GM23338 (cell line): ENCODE data around the gene ATP23. TPM values are rescaled to one million over a fixed set of nuclear protein-coding genes. Genes with fewer than 3 reads are reported as not detected.

Experiments used
- ATAC-seq: fragments of 200-7000 bp; cut with Tn5 transposase; 3 replicates; pipeline ENCODE4 v1.9.1; 2020
- DNase-seq: peaks from one replicate; pipeline ENCODE4 v3.0.0-alpha.2; 2015; ENCODE audit warnings: low spot score
- H2AFZ ChIP-seq: fragments of 200-600 bp; sonication (generic); 2 replicates; pipeline ENCODE4 v1.8.0; 2016; ENCODE audit warnings: antibody characterized with exemption, mild to moderate bottlenecking, moderate library complexity
- H3F3A ChIP-seq: fragments of 200-600 bp; sonication (generic); replicated peaks from 2 replicates; pipeline ENCODE4 v1.8.0; 2017; ENCODE audit warnings: antibody characterized with exemption, mixed run types, low read depth
- H3K27ac ChIP-seq: fragments of 200-600 bp; sonication (generic); 2 replicates; pipeline ENCODE4 v1.6.1; 2016; ENCODE audit warnings: low read depth
- H3K27me3 ChIP-seq: fragments of 200-600 bp; sonication (generic); 2 replicates; pipeline ENCODE4 v1.8.0; 2016; ENCODE audit warnings: mild to moderate bottlenecking, mixed run types, moderate library complexity; ENCODE audit not compliant: insufficient read depth
- H3K36me3 ChIP-seq: fragments of 200-600 bp; sonication (generic); 2 replicates; pipeline ENCODE4 v1.8.0; 2016; ENCODE audit warnings: mild to moderate bottlenecking; ENCODE audit not compliant: insufficient read depth
- H3K4me1 ChIP-seq: fragments of 200-600 bp; sonication (generic); 2 replicates; pipeline ENCODE4 v1.8.0; 2016; ENCODE audit warnings: mild to moderate bottlenecking, moderate library complexity; ENCODE audit not compliant: insufficient read depth
- H3K4me2 ChIP-seq: fragments of 200-600 bp; sonication (generic); 2 replicates; pipeline ENCODE4 v1.7.1; 2017; ENCODE audit warnings: mixed run types
- H3K4me3 ChIP-seq: fragments of 200-600 bp; sonication (generic); 2 replicates; pipeline ENCODE4 v1.6.1; 2016; ENCODE audit warnings: mixed run types
- H3K79me2 ChIP-seq: fragments of 200-600 bp; sonication (generic); replicated peaks from 2 replicates; pipeline ENCODE4 v1.8.0; 2017; ENCODE audit warnings: mild to moderate bottlenecking; ENCODE audit not compliant: insufficient read depth
- H3K9me2 ChIP-seq: fragments of 200-600 bp; sonication (generic); 2 replicates; pipeline ENCODE4 v1.8.0; 2017; ENCODE audit not compliant: insufficient read depth
- H4K20me1 ChIP-seq: fragments of 200-600 bp; sonication (generic); replicated peaks from 2 replicates; pipeline ENCODE4 v1.8.0; 2017; ENCODE audit warnings: mild to moderate bottlenecking; ENCODE audit not compliant: insufficient read depth
- H3K27ac Mint-ChIP-seq: 2 replicates; pipeline ENCODE4 v1.8.0; 2020; ENCODE audit warnings: inconsistent platforms, mild to moderate bottlenecking, moderate library complexity, mixed read lengths
- H3K27me3 Mint-ChIP-seq: 3 replicates; pipeline ENCODE4 v1.8.0; 2022; ENCODE audit warnings: low read depth, mild to moderate bottlenecking, moderate library complexity, mixed read lengths, inconsistent platforms; ENCODE audit not compliant: insufficient read depth, poor library complexity
- H3K36me3 Mint-ChIP-seq: 3 replicates; pipeline ENCODE4 v1.8.0; 2021; ENCODE audit warnings: low read depth, mild to moderate bottlenecking, inconsistent platforms, moderate library complexity, mixed read lengths
- H3K4me1 Mint-ChIP-seq: 3 replicates; pipeline ENCODE4 v1.8.0; 2020; ENCODE audit warnings: mild to moderate bottlenecking, inconsistent platforms, mixed read lengths
- H3K4me3 Mint-ChIP-seq: 3 replicates; pipeline ENCODE4 v1.8.0; 2021; ENCODE audit warnings: moderate library complexity, mild to moderate bottlenecking, inconsistent platforms, mixed read lengths
- H3K9me3 Mint-ChIP-seq: 3 replicates; pipeline ENCODE4 v1.8.0; 2020; ENCODE audit warnings: moderate library complexity, mild to moderate bottlenecking, inconsistent platforms, mixed read lengths
- CREB1 ChIP-seq: fragments of 250-450 bp; sonication (Bioruptor Pico); IDR thresholded peaks from 2 replicates; pipeline ENCODE4 v1.5.0; 2020; ENCODE audit warnings: low read depth, mild to moderate bottlenecking, moderate library complexity
- EZH2 ChIP-seq: fragments of 200-600 bp; sonication (generic); IDR thresholded peaks from one replicate; pipeline ENCODE4 v1.8.0; 2017; ENCODE audit warnings: antibody characterized with exemption, mild to moderate bottlenecking, low read depth; ENCODE audit not compliant: unreplicated experiment
- EZH2phosphoT487 ChIP-seq: fragments of 200-600 bp; sonication (generic); IDR thresholded peaks from one replicate; pipeline ENCODE4 v1.8.1; 2018; ENCODE audit warnings: antibody characterized with exemption; ENCODE audit not compliant: unreplicated experiment
- JUNB ChIP-seq: IDR thresholded peaks from one replicate; pipeline ENCODE4 v1.6.1; 2016; ENCODE audit warnings: antibody characterized with exemption; ENCODE audit not compliant: unreplicated experiment
- NANOG ChIP-seq: IDR thresholded peaks from 2 replicates; pipeline ENCODE4 v1.6.1; 2016; ENCODE audit warnings: antibody characterized with exemption, borderline replicate concordance
- POLR2AphosphoS5 ChIP-seq: IDR thresholded peaks from 2 replicates; pipeline ENCODE4 v1.6.1; 2016; ENCODE audit warnings: antibody characterized with exemption, low read depth
- STAT1 ChIP-seq: IDR thresholded peaks from one replicate; pipeline ENCODE4 v1.6.1; 2016; ENCODE audit warnings: antibody characterized with exemption; ENCODE audit not compliant: unreplicated experiment
- ZNF114 ChIP-seq: fragments of 250-450 bp; sonication (Bioruptor Pico); IDR thresholded peaks from 2 replicates; pipeline ENCODE4 v1.5.0; 2020; ENCODE audit warnings: mild to moderate bottlenecking, moderate library complexity
- ZNF331 ChIP-seq: fragments of 250-450 bp; sonication (Bioruptor Pico); IDR thresholded peaks from 2 replicates; pipeline ENCODE4 v1.5.0; 2020; ENCODE audit warnings: low read depth, mild to moderate bottlenecking, moderate library complexity
- polyA plus RNA-seq: library from polyadenylated mRNA; unstranded; fragments of >200 nt; fragmentation: Nextera tagmentation; extraction: Ambion mirVana; gene quantifications from 2 replicates; pipeline ENCODE4 v1.2.1, GENCODE V29; 2016
- total RNA-seq: library from RNA; depleted of rRNA; stranded (reverse); fragments of >200 nt; shearing (Covaris generic); gene quantifications from 2 replicates; pipeline ENCODE4 v1.2.3, GENCODE V29; 2014
- TF ChIP-seq, protein P1 (sequence below): IDR thresholded peaks from 2 replicates; pipeline ENCODE4 v1.6.1; 2016; ENCODE audit warnings: antibody characterized with exemption
- TF ChIP-seq, protein P2 (sequence below): fragments of 250-450 bp; sonication (Bioruptor Pico); IDR thresholded peaks from 2 replicates; pipeline ENCODE4 v1.5.0; 2020; ENCODE audit warnings: mild to moderate bottlenecking, moderate library complexity
- TF ChIP-seq, protein P3 (sequence below), 2 experiments: fragments of 200-600 bp in 1 of 2; sonication (generic) in 1 of 2; conservative IDR thresholded peaks; 2 replicates each; pipeline versions ENCODE4 v1.5.1 to v1.6.1; 2016 to 2017; ENCODE audit warnings: antibody characterized with exemption in 2 of 2, low read depth in 2 of 2, mild to moderate bottlenecking in 2 of 2, moderate library complexity in 1 of 2
- TF ChIP-seq, protein P4 (sequence below): IDR thresholded peaks from one replicate; pipeline ENCODE4 v1.6.1; 2018; ENCODE audit warnings: antibody characterized with exemption; ENCODE audit not compliant: unreplicated experiment

ATP23 gene
- total and polyA plus RNA-seq, 2 experiments from 2014 or later, result 14.7 to 21.0 TPM

DNA sequence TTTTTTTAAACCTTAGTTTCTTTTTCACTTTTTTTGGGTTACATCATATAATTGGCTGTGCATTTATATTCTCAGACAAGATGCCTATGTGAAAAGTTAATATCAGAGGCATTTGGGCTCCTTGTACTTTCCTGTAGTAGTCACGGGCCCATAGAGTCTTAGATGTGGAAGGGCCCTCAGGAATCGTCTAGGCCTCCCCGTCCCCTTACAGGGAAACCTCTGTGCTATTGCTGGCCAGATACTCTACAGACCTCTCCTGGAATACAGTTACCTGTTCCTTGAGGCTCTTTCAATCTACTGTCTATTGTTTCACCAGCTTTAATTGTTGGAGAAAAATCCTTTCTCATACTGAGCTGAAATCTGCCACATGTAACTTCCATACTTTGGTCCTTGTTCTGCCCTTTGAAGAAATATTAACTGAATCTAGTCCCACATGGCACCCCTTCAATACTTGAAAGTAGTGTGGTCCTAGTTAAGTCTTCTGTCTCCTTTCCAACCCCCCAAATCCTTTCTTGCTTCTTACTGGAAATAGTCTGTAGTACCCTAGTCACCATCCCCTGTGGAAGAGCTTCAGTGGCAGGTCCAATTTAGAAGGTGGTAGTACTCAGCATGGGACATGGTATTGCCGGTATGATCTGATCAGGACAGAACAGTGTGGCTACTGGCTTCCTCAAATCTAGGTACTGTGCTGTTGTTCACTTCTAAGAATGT, 3.1 kb downstream of the ATP23 start:
- ATAC-seq, result no peak
- no peak overlapping the region for H3K4me3 Mint-ChIP-seq
- peaks cover 5% of the 10 kb centered on the region for H3K27me3 Mint-ChIP-seq

More for the DNA sequence above, 3.1 kb downstream of the ATP23 start:
- Mint-ChIP-seq H3K9me3 (no peaks in the 10 kb centered on the region), H3K4me1 (peaks cover 10% of the 10 kb centered on the region), H3K27ac (no peak overlapping the region), H3K36me3 (no peaks in the 10 kb centered on the region; the same call in 2 of the 3 replicates)
- H3K4me1 ChIP-seq, result peaks cover 6% of the 10 kb centered on the region
- H2AFZ ChIP-seq, result no peak overlapping the region
- no peaks in the 10 kb centered on the region for H3K36me3 ChIP-seq
- H4K20me1 ChIP-seq, result no peaks in the 10 kb centered on the region
- no peak for DNase-seq
- H3K27ac ChIP-seq, result no peak overlapping the region
- TF ChIP-seq EZH2phosphoT487 (no peak), JUNB (no peak), POLR2AphosphoS5 (no peak), STAT1 (no peak), NANOG (no peak), CREB1 (no peak), ZNF114 (no peak), EZH2 (no peak), ZNF331 (CRISPR knock-in tag) (no peak)
- TF ChIP-seq, protein P1, sequence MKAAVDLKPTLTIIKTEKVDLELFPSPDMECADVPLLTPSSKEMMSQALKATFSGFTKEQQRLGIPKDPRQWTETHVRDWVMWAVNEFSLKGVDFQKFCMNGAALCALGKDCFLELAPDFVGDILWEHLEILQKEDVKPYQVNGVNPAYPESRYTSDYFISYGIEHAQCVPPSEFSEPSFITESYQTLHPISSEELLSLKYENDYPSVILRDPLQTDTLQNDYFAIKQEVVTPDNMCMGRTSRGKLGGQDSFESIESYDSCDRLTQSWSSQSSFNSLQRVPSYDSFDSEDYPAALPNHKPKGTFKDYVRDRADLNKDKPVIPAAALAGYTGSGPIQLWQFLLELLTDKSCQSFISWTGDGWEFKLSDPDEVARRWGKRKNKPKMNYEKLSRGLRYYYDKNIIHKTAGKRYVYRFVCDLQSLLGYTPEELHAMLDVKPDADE, result no peak
- TF ChIP-seq, protein P2, sequence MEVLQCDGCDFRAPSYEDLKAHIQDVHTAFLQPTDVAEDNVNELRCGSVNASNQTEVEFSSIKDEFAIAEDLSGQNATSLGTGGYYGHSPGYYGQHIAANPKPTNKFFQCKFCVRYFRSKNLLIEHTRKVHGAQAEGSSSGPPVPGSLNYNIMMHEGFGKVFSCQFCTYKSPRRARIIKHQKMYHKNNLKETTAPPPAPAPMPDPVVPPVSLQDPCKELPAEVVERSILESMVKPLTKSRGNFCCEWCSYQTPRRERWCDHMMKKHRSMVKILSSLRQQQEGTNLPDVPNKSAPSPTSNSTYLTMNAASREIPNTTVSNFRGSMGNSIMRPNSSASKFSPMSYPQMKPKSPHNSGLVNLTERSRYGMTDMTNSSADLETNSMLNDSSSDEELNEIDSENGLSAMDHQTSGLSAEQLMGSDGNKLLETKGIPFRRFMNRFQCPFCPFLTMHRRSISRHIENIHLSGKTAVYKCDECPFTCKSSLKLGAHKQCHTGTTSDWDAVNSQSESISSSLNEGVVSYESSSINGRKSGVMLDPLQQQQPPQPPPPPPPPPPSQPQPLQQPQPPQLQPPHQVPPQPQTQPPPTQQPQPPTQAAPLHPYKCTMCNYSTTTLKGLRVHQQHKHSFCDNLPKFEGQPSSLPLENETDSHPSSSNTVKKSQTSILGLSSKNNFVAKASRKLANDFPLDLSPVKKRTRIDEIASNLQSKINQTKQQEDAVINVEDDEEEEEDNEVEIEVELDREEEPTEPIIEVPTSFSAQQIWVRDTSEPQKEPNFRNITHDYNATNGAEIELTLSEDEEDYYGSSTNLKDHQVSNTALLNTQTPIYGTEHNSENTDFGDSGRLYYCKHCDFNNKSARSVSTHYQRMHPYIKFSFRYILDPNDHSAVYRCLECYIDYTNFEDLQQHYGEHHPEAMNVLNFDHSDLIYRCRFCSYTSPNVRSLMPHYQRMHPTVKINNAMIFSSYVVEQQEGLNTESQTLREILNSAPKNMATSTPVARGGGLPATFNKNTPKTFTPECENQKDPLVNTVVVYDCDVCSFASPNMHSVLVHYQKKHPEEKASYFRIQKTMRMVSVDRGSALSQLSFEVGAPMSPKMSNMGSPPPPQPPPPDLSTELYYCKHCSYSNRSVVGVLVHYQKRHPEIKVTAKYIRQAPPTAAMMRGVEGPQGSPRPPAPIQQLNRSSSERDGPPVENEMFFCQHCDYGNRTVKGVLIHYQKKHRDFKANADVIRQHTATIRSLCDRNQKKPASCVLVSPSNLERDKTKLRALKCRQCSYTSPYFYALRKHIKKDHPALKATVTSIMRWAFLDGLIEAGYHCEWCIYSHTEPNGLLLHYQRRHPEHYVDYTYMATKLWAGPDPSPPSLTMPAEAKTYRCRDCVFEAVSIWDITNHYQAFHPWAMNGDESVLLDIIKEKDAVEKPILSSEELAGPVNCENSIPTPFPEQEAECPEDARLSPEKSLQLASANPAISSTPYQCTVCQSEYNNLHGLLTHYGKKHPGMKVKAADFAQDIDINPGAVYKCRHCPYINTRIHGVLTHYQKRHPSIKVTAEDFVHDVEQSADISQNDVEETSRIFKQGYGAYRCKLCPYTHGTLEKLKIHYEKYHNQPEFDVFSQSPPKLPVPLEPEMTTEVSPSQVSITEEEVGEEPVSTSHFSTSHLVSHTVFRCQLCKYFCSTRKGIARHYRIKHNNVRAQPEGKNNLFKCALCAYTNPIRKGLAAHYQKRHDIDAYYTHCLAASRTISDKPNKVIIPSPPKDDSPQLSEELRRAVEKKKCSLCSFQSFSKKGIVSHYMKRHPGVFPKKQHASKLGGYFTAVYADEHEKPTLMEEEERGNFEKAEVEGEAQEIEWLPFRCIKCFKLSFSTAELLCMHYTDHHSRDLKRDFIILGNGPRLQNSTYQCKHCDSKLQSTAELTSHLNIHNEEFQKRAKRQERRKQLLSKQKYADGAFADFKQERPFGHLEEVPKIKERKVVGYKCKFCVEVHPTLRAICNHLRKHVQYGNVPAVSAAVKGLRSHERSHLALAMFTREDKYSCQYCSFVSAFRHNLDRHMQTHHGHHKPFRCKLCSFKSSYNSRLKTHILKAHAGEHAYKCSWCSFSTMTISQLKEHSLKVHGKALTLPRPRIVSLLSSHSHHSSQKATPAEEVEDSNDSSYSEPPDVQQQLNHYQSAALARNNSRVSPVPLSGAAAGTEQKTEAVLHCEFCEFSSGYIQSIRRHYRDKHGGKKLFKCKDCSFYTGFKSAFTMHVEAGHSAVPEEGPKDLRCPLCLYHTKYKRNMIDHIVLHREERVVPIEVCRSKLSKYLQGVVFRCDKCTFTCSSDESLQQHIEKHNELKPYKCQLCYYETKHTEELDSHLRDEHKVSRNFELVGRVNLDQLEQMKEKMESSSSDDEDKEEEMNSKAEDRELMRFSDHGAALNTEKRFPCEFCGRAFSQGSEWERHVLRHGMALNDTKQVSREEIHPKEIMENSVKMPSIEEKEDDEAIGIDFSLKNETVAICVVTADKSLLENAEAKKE, result no peak
- TF ChIP-seq, protein P3, sequence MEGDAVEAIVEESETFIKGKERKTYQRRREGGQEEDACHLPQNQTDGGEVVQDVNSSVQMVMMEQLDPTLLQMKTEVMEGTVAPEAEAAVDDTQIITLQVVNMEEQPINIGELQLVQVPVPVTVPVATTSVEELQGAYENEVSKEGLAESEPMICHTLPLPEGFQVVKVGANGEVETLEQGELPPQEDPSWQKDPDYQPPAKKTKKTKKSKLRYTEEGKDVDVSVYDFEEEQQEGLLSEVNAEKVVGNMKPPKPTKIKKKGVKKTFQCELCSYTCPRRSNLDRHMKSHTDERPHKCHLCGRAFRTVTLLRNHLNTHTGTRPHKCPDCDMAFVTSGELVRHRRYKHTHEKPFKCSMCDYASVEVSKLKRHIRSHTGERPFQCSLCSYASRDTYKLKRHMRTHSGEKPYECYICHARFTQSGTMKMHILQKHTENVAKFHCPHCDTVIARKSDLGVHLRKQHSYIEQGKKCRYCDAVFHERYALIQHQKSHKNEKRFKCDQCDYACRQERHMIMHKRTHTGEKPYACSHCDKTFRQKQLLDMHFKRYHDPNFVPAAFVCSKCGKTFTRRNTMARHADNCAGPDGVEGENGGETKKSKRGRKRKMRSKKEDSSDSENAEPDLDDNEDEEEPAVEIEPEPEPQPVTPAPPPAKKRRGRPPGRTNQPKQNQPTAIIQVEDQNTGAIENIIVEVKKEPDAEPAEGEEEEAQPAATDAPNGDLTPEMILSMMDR (conservative IDR thresholded peaks at IDR 0.05; ENCODE audit: low read depth in 2 of 2), result no peak
- TF ChIP-seq, protein P4, sequence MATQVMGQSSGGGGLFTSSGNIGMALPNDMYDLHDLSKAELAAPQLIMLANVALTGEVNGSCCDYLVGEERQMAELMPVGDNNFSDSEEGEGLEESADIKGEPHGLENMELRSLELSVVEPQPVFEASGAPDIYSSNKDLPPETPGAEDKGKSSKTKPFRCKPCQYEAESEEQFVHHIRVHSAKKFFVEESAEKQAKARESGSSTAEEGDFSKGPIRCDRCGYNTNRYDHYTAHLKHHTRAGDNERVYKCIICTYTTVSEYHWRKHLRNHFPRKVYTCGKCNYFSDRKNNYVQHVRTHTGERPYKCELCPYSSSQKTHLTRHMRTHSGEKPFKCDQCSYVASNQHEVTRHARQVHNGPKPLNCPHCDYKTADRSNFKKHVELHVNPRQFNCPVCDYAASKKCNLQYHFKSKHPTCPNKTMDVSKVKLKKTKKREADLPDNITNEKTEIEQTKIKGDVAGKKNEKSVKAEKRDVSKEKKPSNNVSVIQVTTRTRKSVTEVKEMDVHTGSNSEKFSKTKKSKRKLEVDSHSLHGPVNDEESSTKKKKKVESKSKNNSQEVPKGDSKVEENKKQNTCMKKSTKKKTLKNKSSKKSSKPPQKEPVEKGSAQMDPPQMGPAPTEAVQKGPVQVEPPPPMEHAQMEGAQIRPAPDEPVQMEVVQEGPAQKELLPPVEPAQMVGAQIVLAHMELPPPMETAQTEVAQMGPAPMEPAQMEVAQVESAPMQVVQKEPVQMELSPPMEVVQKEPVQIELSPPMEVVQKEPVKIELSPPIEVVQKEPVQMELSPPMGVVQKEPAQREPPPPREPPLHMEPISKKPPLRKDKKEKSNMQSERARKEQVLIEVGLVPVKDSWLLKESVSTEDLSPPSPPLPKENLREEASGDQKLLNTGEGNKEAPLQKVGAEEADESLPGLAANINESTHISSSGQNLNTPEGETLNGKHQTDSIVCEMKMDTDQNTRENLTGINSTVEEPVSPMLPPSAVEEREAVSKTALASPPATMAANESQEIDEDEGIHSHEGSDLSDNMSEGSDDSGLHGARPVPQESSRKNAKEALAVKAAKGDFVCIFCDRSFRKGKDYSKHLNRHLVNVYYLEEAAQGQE, result no peak
- no peaks in the 10 kb centered on the region for H3K27me3 ChIP-seq
- peaks cover 4% of the 10 kb centered on the region for H3F3A ChIP-seq
- H3K4me2 ChIP-seq, result no peak overlapping the region
- H3K4me3 ChIP-seq, result no peak overlapping the region
- no peaks in the 10 kb centered on the region for H3K9me2 ChIP-seq
- H3K79me2 ChIP-seq, result no peaks in the 10 kb centered on the region
